BLaER1 (cell line): ENCODE measurements around the gene GSK3B.

ENCODE experiments used
- H3K27ac ChIP-seq: shearing (Covaris generic); formaldehyde crosslinking; 2 replicates; pipeline ENCODE4 v1.8.1; 2022
- H3K27me3 ChIP-seq: shearing (Covaris generic); formaldehyde crosslinking; 2 replicates; pipeline ENCODE4 v1.8.1; 2022
- H3K36me3 ChIP-seq: shearing (Covaris generic); formaldehyde crosslinking; 2 replicates; pipeline ENCODE4 v1.8.1; 2022
- H3K4me1 ChIP-seq: shearing (Covaris generic); formaldehyde crosslinking; 2 replicates; pipeline ENCODE4 v1.8.1; 2022
- H3K4me2 ChIP-seq: shearing (Covaris generic); formaldehyde crosslinking; 2 replicates; pipeline ENCODE4 v1.8.1; 2022
- H3K4me3 ChIP-seq: shearing (Covaris generic); formaldehyde crosslinking; 2 replicates; pipeline ENCODE4 v1.8.1; 2022
- H3K9ac ChIP-seq: shearing (Covaris generic); formaldehyde crosslinking; 2 replicates; pipeline ENCODE4 v1.8.1; 2022
- H3K9me3 ChIP-seq: shearing (Covaris generic); formaldehyde crosslinking; 2 replicates; pipeline ENCODE4 v1.8.1; 2022
- H4K20me1 ChIP-seq: shearing (Covaris generic); formaldehyde crosslinking; 2 replicates; pipeline ENCODE4 v1.8.1; 2022
- Cebpa-rat ChIP-seq: shearing (Covaris generic); IDR thresholded peaks from 2 replicates; pipeline ENCODE4 v1.8.1; 2022

The GSK3B gene

GRCh38 chr3:120088622-120089021 is 5.6 kb downstream of the GSK3B start:
- H3K4me2 ChIP-seq, result no peak overlapping the region

DNA sequence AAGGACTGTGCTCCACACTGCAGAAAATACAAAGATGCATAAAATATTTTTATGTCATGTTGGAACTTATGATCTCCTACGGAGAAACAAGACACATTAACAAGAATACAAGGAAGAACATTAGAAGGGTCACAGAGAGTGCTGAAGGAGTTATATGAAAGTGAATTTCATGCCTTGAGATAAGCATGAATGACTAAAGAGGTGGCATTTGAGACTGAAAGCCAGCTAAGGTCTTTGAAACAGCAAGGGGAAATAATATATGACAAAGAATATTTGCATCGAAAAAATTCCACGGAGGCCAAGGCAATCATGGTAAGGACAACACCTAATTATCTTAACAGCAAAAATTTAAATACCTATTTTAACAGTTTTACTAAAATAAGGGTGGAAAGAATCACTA is 12.5 kb downstream of the GSK3B start:
- Histone ChIP-seq H3K36me3 (no peaks in the 10 kb centered on the region), H3K27me3 (no peaks in the 10 kb centered on the region), H4K20me1 (peaks cover 88% of the 10 kb centered on the region), H3K4me1 (no peaks in the 10 kb centered on the region), H3K4me3 (no peak overlapping the region), H3K27ac (no peak overlapping the region), H3K9ac (no peak overlapping the region), H3K9me3 (no peaks in the 10 kb centered on the region), H3K4me2 (no peak overlapping the region)
- no peak for TF ChIP-seq Cebpa-rat

More at GRCh38 chr3:120088622-120089021, 5.6 kb downstream of the GSK3B start:
- Histone ChIP-seq H3K27ac (no peak overlapping the region), H3K9ac (no peak overlapping the region), H4K20me1 (peaks cover 99% of the 10 kb centered on the region), H3K36me3 (no peaks in the 10 kb centered on the region), H3K27me3 (peaks cover 21% of the 10 kb centered on the region; the same call in 1 of the 2 replicates), H3K4me3 (no peak overlapping the region), H3K9me3 (no peaks in the 10 kb centered on the region), H3K4me1 (peaks cover 26% of the 10 kb centered on the region)
- TF ChIP-seq Cebpa-rat, result no peak

DNA sequence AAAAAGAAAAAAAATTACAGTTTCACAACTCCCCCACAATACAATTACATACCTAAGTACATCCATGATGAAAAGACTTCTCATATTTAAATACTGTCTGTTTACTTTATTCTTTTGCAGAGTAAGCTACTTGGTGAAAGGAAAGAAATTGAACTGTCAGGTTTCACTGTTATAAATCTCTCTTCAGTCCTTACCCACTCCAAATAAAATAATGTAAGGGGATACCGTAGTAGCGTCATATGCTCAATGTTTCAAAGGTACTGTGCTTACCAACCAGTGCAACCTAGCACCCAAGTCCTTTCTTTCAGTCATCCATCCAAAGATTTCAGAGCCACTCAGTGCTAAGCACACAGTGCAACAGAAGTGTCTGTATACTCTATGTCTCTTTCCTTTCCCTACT is 13.4 kb downstream of the GSK3B start:
- no peak overlapping the region for H3K9ac ChIP-seq
- no peak for TF ChIP-seq Cebpa-rat
- no peak overlapping the region for H3K4me2 ChIP-seq
- H3K36me3 ChIP-seq, result no peaks in the 10 kb centered on the region
- no peaks in the 10 kb centered on the region for H3K4me1 ChIP-seq
- no peak overlapping the region for H3K4me3 ChIP-seq
- peaks cover 86% of the 10 kb centered on the region for H4K20me1 ChIP-seq
- no peak overlapping the region for H3K27ac ChIP-seq
- no peaks in the 10 kb centered on the region for H3K27me3 ChIP-seq
- no peaks in the 10 kb centered on the region for H3K9me3 ChIP-seq

DNA sequence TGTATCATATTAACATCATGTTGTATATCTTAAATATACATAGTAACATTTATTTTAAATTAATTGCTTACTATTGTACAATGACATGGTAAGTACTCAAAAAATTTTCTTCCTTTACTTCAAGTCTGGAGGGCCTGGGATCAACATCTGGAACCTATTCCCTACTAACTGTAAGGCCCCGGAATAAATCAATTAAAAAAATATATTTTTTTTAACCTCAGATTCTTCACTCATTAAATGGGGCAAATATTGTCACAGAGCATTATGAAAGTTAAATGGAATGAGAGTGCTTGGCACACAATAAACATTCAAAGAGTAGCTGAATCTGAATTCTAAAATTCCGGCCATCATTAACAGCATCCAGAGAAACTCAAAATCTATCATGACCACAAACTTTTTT is 16.5 kb downstream of the GSK3B start:
- H4K20me1 ChIP-seq, result peaks cover 85% of the 10 kb centered on the region
- no peak for TF ChIP-seq Cebpa-rat
- H3K27ac ChIP-seq, result no peak overlapping the region
- no peaks in the 10 kb centered on the region for H3K27me3 ChIP-seq
- no peaks in the 10 kb centered on the region for H3K9me3 ChIP-seq
- no peak overlapping the region for H3K4me2 ChIP-seq
- H3K9ac ChIP-seq, result no peak overlapping the region
- no peaks in the 10 kb centered on the region for H3K4me1 ChIP-seq
- H3K36me3 ChIP-seq, result no peaks in the 10 kb centered on the region
- no peak overlapping the region for H3K4me3 ChIP-seq

- no peaks in the 10 kb centered on the region for H3K4me1 ChIP-seq
- no peak overlapping the region for H3K9ac ChIP-seq
- no peak for TF ChIP-seq Cebpa-rat
- no peaks in the 10 kb centered on the region for H3K36me3 ChIP-seq
- no peaks in the 10 kb centered on the region for H3K27me3 ChIP-seq
- H3K27ac ChIP-seq, result no peak overlapping the region
- no peak overlapping the region for H3K4me3 ChIP-seq
- H4K20me1 ChIP-seq, result peaks cover 80% of the 10 kb centered on the region; the same call in 1 of the 2 replicates
- no peak overlapping the region for H3K4me2 ChIP-seq
- no peaks in the 10 kb centered on the region for H3K9me3 ChIP-seq
Measured at GRCh38 chr3:120072867-120073525, 21.3 kb downstream of the GSK3B start.

DNA sequence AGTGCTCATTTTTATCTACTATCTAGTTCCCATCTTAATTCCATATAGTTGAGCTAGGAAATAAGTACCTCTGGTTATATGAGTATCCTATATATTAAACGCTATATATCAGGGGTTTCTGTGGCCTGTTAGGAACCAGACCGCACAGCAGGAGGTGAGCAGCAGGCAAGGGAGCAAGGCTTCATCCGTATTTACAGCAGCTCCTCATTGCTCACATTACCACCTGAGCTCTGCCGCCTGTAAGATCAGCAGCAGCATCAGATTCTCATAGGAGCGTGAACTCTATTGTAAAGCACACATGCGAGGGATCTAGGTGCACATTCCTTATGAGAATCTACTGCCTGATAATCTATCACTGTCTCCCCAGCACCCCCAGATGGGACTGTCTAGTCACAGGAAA is 23.0 kb downstream of the GSK3B start:
- peaks cover 84% of the 10 kb centered on the region; the same call in 1 of the 2 replicates for H4K20me1 ChIP-seq
- H3K4me1 ChIP-seq, result no peaks in the 10 kb centered on the region
- H3K27ac ChIP-seq, result no peak overlapping the region
- no peak overlapping the region for H3K4me3 ChIP-seq
- no peak for TF ChIP-seq Cebpa-rat
- H3K27me3 ChIP-seq, result no peaks in the 10 kb centered on the region
- H3K36me3 ChIP-seq, result no peaks in the 10 kb centered on the region
- no peak overlapping the region for H3K9ac ChIP-seq
- H3K4me2 ChIP-seq, result no peak overlapping the region
- H3K9me3 ChIP-seq, result no peaks in the 10 kb centered on the region

- Histone ChIP-seq H3K9me3 (no peaks in the 10 kb centered on the region), H3K27me3 (no peaks in the 10 kb centered on the region), H3K4me3 (no peak overlapping the region), H3K4me1 (no peaks in the 10 kb centered on the region), H3K9ac (no peak overlapping the region), H4K20me1 (peaks cover 82% of the 10 kb centered on the region; the same call in 1 of the 2 replicates), H3K27ac (no peak overlapping the region), H3K4me2 (no peak overlapping the region), H3K36me3 (no peaks in the 10 kb centered on the region)
- no peak for TF ChIP-seq Cebpa-rat
Measured at GRCh38 chr3:120070263-120070981, 23.8 kb downstream of the GSK3B start.

DNA sequence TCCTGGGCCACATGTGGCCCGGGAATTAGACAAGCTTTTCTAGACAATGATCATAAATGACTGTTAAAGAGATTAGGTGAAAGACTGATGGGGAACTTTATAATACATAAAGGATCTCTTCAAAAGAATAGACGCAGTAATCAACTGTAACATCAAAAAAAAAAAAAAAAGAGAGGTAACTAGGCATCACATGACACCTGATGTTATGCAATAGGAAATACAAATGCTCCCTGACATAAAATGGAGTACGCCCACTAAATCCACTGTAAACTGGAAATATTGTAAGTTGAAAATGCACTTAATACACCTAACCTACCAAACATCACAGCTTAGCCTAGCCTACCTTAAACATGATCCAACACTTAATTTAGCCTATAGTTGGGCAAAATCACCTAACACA is 27.2 kb downstream of the GSK3B start:
- Histone ChIP-seq H3K9ac (no peak overlapping the region), H4K20me1 (peaks cover 75% of the 10 kb centered on the region), H3K4me1 (no peaks in the 10 kb centered on the region), H3K4me2 (no peak overlapping the region), H3K4me3 (no peak overlapping the region), H3K9me3 (no peaks in the 10 kb centered on the region), H3K36me3 (no peaks in the 10 kb centered on the region), H3K27ac (no peak overlapping the region), H3K27me3 (no peaks in the 10 kb centered on the region)
- TF ChIP-seq Cebpa-rat, result no peak

DNA sequence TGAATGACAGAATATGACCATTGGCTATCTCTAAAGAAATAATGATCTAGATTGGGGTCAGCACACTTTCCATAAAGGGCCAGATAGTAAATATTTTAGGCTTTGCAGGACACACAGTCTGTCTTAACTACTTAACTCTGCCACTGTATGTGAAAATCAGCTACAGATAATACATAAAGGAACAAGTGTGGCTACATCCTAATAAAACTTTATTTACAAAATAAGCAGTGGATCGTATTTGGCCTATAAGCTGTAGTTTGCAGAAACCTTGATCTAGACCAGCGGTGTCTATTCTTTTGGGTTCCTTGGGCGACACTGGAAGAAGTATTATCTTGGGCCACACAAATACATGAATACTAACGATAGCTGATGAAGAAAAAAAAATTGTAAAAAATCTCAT is 27.6 kb downstream of the GSK3B start:
- no peaks in the 10 kb centered on the region for H3K27me3 ChIP-seq
- H4K20me1 ChIP-seq, result peaks cover 75% of the 10 kb centered on the region
- no peak overlapping the region for H3K4me2 ChIP-seq
- H3K27ac ChIP-seq, result no peak overlapping the region
- H3K4me3 ChIP-seq, result no peak overlapping the region
- H3K9ac ChIP-seq, result no peak overlapping the region
- no peaks in the 10 kb centered on the region for H3K36me3 ChIP-seq
- no peaks in the 10 kb centered on the region for H3K9me3 ChIP-seq
- TF ChIP-seq Cebpa-rat, result no peak
- H3K4me1 ChIP-seq, result no peaks in the 10 kb centered on the region

DNA sequence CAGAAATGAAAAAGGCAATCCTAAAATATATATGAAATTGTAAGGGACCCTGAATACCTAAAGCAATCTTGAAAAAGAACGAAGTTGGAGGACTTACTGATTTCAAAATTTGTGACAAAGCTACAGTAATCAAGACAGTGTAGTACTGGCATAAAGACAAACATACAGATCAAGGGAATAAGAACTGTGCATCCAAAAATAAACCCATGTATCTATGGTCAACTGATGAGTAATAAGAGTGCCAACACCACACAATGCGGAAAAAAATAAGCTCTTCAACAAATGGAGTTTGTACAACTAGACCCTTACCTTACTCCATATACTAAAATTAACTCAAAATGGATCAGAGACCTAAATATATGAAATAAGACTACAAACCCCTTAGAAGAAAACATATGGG is 29.6 kb downstream of the GSK3B start:
- H3K36me3 ChIP-seq, result no peaks in the 10 kb centered on the region
- H3K4me3 ChIP-seq, result no peak overlapping the region
- peaks cover 75% of the 10 kb centered on the region for H4K20me1 ChIP-seq
- no peak overlapping the region for H3K27ac ChIP-seq
- TF ChIP-seq Cebpa-rat, result no peak
- H3K4me1 ChIP-seq, result no peaks in the 10 kb centered on the region
- H3K4me2 ChIP-seq, result no peak overlapping the region
- no peaks in the 10 kb centered on the region for H3K9me3 ChIP-seq
- no peaks in the 10 kb centered on the region for H3K27me3 ChIP-seq
- no peak overlapping the region for H3K9ac ChIP-seq
